GM12878 (cell line): ENCODE results near the gene HIVEP3. TPM values are rescaled to one million over a fixed set of nuclear protein-coding genes. Genes with fewer than 3 reads are reported as not detected.

ENCODE experiments used
- BACH1 ChIP-seq: fragments of 450-650 bp; IDR thresholded peaks from 2 replicates; pipeline ENCODE4 v1.6.1; 2017; ENCODE audit warnings: mild to moderate bottlenecking, borderline replicate concordance
- CREM ChIP-seq: IDR thresholded peaks from 2 replicates; pipeline ENCODE4 v1.6.1; 2014; ENCODE audit warnings: antibody characterized with exemption, low read depth
- IKZF1 ChIP-seq: fragments of 450-650 bp; conservative IDR thresholded peaks from 2 replicates; pipeline ENCODE4 v1.6.1; 2017; ENCODE audit warnings: antibody characterized with exemption, mild to moderate bottlenecking
- MXI1 ChIP-seq: fragments of 150-350 bp; IDR thresholded peaks from 2 replicates; pipeline ENCODE4 v1.6.1; 2011; ENCODE audit warnings: low read depth, mild to moderate bottlenecking, inconsistent platforms, low read length, improper control_type of control experiment
- SREBF2 ChIP-seq: IDR thresholded peaks from 2 replicates; pipeline ENCODE4 v1.6.1; 2012; ENCODE audit warnings: mild to moderate bottlenecking, low read length
- SUPT20H ChIP-seq: IDR thresholded peaks from 2 replicates; pipeline ENCODE4 v1.6.1; 2011; ENCODE audit warnings: low read depth, mild to moderate bottlenecking, low read length, moderate library complexity, borderline replicate concordance; ENCODE audit not compliant: control insufficient read depth
- polyA plus RNA-seq, 11 experiments: library from polyadenylated mRNA; depleted of rRNA in 4 of 11; unstranded in 6 of 11; stranded (reverse) in 5 of 11; fragments of >200 nt; fragmentation: Nextera tagmentation in 4 of 11; fragmentation: Illumina TruSeq in 1 of 11; extraction: Ambion mirVana in 4 of 11; extraction: Trizol in 1 of 11; gene quantifications; 1 replicate in 1 of 11; 2 replicates in 10 of 11; pipeline versions ENCODE4 v1.2.1 to v1.2.3, GENCODE V29; 2011 to 2016; ENCODE audit warnings: inconsistent platforms in 2 of 11, missing spikeins in 2 of 11, low read depth in 1 of 11
- total RNA-seq, 4 experiments: library from RNA; depleted of rRNA in 3 of 4; stranded (reverse); fragments of >200 nt in 3 of 4; fragmentation: Illumina TruSeq in 1 of 4; extraction: Trizol in 1 of 4; gene quantifications; 2 replicates each; pipeline versions ENCODE4 v1.2.1 to v1.2.3, GENCODE V29; 2013 to 2021
- TF ChIP-seq, protein P1 (sequence below): fragments of 450-650 bp; formaldehyde crosslinking; IDR thresholded peaks from 2 replicates; pipeline ENCODE4 v1.4.0; 2020; ENCODE audit warnings: mild to moderate bottlenecking, moderate library complexity
- TF ChIP-seq, protein P2 (sequence below): IDR thresholded peaks from 2 replicates; pipeline ENCODE4 v1.6.1; 2012; ENCODE audit warnings: low read depth, low read length, improper control_type of control experiment
- TF ChIP-seq, protein P3 (sequence below): fragments of 450-650 bp; IDR thresholded peaks from 2 replicates; pipeline ENCODE4 v1.6.1; 2016; ENCODE audit warnings: mild to moderate bottlenecking
- TF ChIP-seq, protein P4 (sequence below): IDR thresholded peaks from 2 replicates; pipeline ENCODE4 v1.6.1; 2011; ENCODE audit warnings: borderline replicate concordance, low read depth, mild to moderate bottlenecking, moderate library complexity, mixed read lengths, low read length; ENCODE audit not compliant: insufficient read depth; ENCODE audit errors: extremely low read length

HIVEP3 gene
- total and polyA plus RNA-seq, 10 of the 15 experiments (the other 5 are each of a cell fraction or from before 2014, with no cell fraction given) = 1.8 to 13.6 (median 3.8) TPM

DNA sequence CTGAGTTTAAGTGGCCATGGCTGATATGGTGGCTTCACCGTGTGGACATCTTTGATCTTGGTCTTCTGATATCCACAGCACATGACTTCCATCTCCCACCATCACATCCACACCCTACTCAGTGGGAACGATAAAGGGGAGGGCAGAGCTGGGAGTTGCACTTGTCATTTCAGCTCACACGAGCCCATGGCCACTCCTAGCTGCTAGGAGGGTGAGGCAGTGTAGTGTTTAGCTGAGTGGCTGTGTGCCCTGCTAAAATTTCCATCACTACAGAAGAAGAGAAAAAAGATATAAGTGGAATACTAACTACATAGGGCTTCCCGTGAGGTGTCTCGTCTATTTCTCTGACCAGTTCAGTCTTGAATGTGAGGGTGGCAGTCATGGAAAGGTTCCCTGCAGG, 310.9 kb downstream of the HIVEP3 start (continued):
- TF ChIP-seq, protein P1, sequence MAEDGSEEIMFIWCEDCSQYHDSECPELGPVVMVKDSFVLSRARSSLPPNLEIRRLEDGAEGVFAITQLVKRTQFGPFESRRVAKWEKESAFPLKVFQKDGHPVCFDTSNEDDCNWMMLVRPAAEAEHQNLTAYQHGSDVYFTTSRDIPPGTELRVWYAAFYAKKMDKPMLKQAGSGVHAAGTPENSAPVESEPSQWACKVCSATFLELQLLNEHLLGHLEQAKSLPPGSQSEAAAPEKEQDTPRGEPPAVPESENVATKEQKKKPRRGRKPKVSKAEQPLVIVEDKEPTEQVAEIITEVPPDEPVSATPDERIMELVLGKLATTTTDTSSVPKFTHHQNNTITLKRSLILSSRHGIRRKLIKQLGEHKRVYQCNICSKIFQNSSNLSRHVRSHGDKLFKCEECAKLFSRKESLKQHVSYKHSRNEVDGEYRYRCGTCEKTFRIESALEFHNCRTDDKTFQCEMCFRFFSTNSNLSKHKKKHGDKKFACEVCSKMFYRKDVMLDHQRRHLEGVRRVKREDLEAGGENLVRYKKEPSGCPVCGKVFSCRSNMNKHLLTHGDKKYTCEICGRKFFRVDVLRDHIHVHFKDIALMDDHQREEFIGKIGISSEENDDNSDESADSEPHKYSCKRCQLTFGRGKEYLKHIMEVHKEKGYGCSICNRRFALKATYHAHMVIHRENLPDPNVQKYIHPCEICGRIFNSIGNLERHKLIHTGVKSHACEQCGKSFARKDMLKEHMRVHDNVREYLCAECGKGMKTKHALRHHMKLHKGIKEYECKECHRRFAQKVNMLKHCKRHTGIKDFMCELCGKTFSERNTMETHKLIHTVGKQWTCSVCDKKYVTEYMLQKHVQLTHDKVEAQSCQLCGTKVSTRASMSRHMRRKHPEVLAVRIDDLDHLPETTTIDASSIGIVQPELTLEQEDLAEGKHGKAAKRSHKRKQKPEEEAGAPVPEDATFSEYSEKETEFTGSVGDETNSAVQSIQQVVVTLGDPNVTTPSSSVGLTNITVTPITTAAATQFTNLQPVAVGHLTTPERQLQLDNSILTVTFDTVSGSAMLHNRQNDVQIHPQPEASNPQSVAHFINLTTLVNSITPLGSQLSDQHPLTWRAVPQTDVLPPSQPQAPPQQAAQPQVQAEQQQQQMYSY (CRISPR knock-in tag) = no peak
- no peak for TF ChIP-seq BACH1
- TF ChIP-seq SUPT20H = no peak
- TF ChIP-seq, protein P2, sequence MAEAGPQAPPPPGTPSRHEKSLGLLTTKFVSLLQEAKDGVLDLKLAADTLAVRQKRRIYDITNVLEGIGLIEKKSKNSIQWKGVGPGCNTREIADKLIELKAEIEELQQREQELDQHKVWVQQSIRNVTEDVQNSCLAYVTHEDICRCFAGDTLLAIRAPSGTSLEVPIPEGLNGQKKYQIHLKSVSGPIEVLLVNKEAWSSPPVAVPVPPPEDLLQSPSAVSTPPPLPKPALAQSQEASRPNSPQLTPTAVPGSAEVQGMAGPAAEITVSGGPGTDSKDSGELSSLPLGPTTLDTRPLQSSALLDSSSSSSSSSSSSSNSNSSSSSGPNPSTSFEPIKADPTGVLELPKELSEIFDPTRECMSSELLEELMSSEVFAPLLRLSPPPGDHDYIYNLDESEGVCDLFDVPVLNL = no peak
- no peak for TF ChIP-seq SREBF2
- TF ChIP-seq, protein P3, sequence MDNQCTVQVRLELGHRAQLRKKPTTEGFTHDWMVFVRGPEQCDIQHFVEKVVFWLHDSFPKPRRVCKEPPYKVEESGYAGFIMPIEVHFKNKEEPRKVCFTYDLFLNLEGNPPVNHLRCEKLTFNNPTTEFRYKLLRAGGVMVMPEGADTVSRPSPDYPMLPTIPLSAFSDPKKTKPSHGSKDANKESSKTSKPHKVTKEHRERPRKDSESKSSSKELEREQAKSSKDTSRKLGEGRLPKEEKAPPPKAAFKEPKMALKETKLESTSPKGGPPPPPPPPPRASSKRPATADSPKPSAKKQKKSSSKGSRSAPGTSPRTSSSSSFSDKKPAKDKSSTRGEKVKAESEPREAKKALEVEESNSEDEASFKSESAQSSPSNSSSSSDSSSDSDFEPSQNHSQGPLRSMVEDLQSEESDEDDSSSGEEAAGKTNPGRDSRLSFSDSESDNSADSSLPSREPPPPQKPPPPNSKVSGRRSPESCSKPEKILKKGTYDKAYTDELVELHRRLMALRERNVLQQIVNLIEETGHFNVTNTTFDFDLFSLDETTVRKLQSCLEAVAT = no peak
- no peak for TF ChIP-seq CREM
- TF ChIP-seq IKZF1 = no peak
- no peak for TF ChIP-seq MXI1
- TF ChIP-seq, protein P4, sequence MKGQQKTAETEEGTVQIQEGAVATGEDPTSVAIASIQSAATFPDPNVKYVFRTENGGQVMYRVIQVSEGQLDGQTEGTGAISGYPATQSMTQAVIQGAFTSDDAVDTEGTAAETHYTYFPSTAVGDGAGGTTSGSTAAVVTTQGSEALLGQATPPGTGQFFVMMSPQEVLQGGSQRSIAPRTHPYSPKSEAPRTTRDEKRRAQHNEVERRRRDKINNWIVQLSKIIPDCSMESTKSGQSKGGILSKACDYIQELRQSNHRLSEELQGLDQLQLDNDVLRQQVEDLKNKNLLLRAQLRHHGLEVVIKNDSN = no peak
- TF ChIP-seq, all 136 proteins: peak for 0
